Measurements from ENCODE around the gene PXDN. TPM values are rescaled to one million over a fixed set of nuclear protein-coding genes. Genes with fewer than 3 reads are reported as not detected.

PXDN gene
- total and polyA plus RNA-seq, 9 donors, result 36.0 to 116 (median 54.5) TPM

GRCh38 chr2:1647417-1648240 is 96.7 kb downstream of the PXDN start:
- peaks cover 23% of the 10 kb centered on the region for H3K4me1 ChIP-seq (ENCODE audit: insufficient read depth)
- 90 to 92% (median 91%) methylated on average over 20 of the region's 20 CpGs for whole genome bisulfite sequencing, 3 donors
- TF ChIP-seq EP300 (IDR thresholded peaks at IDR 0.05), result no peak
- TF ChIP-seq CTCF (IDR thresholded peaks at IDR 0.05), result no peak
- TF ChIP-seq POLR2A (IDR thresholded peaks at IDR 0.05), result no peak
- peak in 2 of 5 donors; percentile 14 to 16 for DNase-seq
- H3K27ac ChIP-seq, result no peak overlapping the region
- H3K4me3 ChIP-seq, result no peak overlapping the region
- intact Hi-C loops (cut with DNase I), result no loop called here
- H3K27me3 ChIP-seq, result no peaks in the 10 kb centered on the region
- no peaks in the 10 kb centered on the region for H3K9me3 ChIP-seq
- peaks cover 3% of the 10 kb centered on the region for H3K36me3 ChIP-seq

GRCh38 chr2:1645761-1646476 is 98.4 kb downstream of the PXDN start:
- H3K27ac ChIP-seq, result no peak overlapping the region
- no peak for TF ChIP-seq EP300 (IDR thresholded peaks at IDR 0.05)
- no peak for TF ChIP-seq CTCF (IDR thresholded peaks at IDR 0.05)
- no peak for TF ChIP-seq POLR2A (IDR thresholded peaks at IDR 0.05)
- H3K27me3 ChIP-seq, result no peaks in the 10 kb centered on the region
- peaks cover 8% of the 10 kb centered on the region for H3K4me1 ChIP-seq (ENCODE audit: insufficient read depth)
- H3K9me3 ChIP-seq, result no peaks in the 10 kb centered on the region
- no peak overlapping the region for H3K4me3 ChIP-seq
- peaks cover 3% of the 10 kb centered on the region for H3K36me3 ChIP-seq
- intact Hi-C loops (cut with DNase I), result no loop called here
- 51 to 73% (median 58%) methylated on average over 19 of the region's 19 CpGs for WGBS, 3 donors
- peak in 2 of 5 donors; percentile 16 to 24 for DNase-seq

GRCh38 chr2:1644427-1644826 is 99.9 kb downstream of the PXDN start:
- intact Hi-C loops (cut with DNase I), result no loop called here
- H3K9me3 ChIP-seq, result no peaks in the 10 kb centered on the region
- no peak overlapping the region for H3K4me3 ChIP-seq
- DNase-seq, result no peak
- 94 to 97% (median 94%) methylated on average over 14 of the region's 14 CpGs for WGBS, 3 donors
- TF ChIP-seq CTCF (IDR thresholded peaks at IDR 0.05) (no peak), POLR2A (IDR thresholded peaks at IDR 0.05) (no peak), EP300 (IDR thresholded peaks at IDR 0.05) (no peak)
- H3K4me1 ChIP-seq (ENCODE audit: insufficient read depth), result peaks cover 3% of the 10 kb centered on the region
- H3K27ac ChIP-seq, result no peak overlapping the region
- H3K36me3 ChIP-seq, result peaks cover 3% of the 10 kb centered on the region
- no peaks in the 10 kb centered on the region for H3K27me3 ChIP-seq

- Histone ChIP-seq H3K36me3 (no peaks in the 10 kb centered on the region), H3K9me3 (no peaks in the 10 kb centered on the region), H3K4me1 (ENCODE audit: insufficient read depth) (peaks cover 3% of the 10 kb centered on the region), H3K27me3 (no peaks in the 10 kb centered on the region), H3K27ac (no peak overlapping the region), H3K4me3 (no peak overlapping the region)
- DNase-seq, result peak in 2 of 5 donors; percentile 15 to 23
- intact Hi-C loops (cut with DNase I), result no loop called here
- TF ChIP-seq EP300 (IDR thresholded peaks at IDR 0.05) (no peak), POLR2A (IDR thresholded peaks at IDR 0.05) (no peak), CTCF (IDR thresholded peaks at IDR 0.05) (no peak)
- 90 to 93% (median 90%) methylated on average over 19 of the region's 19 CpGs for WGBS, 3 donors
Measured at GRCh38 chr2:1642993-1643619, 101.2 kb downstream of the PXDN start.
